CD4-positive, alpha-beta T cell treated with Interleukin-15 for 4 hours (primary cell): Measurements from ENCODE around the gene ASTN2.
A peak's percentile ranks its signal among the peaks of the same experiment; 100 is the strongest.

Experiments used
- DNase-seq: peaks from one replicate; pipeline ENCODE4 v3.0.0-alpha.2; 2020; ENCODE audit warnings: low spot score

The ASTN2 gene

DNA sequence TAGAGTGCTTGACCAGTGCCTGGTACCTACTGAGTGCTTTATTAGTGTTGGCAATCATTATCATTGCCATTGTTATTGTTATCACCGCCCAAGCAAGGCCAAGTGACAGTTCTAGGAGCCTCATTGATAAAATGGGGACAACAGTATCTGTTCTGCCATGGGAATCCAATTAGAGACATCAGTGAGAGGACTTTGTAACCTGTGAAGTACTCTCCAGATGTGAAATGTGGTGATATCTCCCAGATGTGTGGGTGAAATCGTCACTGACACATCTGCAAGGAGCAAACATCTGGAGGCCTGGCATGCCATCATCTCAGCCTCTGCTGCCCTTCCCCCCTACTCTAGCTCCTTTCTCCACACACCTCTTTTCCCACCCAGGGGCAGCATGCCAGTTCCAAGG, 1000.5 kb downstream of the ASTN2 start:
- no peak for DNase-seq

DNA sequence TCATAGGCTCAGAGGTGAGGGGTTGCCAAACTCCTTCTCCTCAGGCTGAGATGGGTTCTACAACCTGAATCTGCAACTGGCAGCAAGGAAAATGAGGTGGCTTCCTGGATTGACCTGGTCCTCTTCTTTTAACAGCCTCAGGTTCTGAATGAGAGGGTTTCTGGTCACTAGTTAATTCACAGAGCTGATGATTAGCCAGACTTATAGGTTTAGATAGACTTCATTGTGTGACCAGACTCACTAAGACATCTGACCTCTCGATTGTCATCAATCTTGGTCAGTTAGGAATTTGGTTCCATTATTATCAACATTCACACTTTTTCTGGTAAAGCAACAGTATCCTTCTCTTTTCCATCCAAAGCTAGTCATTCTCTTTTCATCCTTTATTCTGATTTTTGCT, 1003.4 kb downstream of the ASTN2 start:
- no peak for DNase-seq

DNA sequence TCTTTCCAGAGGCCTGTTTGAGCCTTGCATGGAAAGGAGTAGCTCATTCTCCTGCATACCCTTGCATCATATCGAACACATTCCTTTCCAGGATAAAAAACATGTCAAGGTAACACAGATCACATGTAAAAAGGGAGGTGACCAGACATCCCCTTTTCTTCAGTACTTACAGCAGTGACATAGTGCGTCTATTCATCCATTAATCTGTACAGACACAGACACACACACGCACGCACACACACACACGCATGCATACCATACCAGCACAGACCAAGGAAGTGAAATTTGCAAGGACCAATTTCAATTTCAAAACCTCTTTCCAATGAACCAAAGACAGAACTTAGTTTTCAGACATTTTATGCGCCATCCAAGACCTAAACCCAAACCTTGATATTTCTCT, 1005.2 kb downstream of the ASTN2 start:
- no peak for DNase-seq

DNA sequence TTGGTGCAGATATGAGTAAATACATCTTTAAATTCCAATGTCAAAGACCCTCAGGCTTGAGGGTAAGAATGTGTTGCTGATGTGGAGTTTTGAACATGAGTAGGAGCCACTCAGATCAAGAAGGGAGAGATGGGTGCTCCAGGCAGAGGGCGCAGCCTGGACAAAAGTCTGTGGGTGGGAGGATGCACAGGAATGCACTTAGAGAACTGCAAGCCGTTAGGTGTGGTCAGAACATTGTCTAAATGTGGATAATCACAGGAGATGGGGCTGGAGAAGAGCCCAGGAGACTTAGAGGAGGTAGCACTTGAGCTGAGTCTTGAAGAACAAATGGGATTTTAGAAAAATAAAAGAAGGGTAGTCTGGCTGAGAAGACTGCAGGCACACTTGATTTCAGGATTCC, 1005.7 kb downstream of the ASTN2 start:
- DNase-seq = no peak

DNA sequence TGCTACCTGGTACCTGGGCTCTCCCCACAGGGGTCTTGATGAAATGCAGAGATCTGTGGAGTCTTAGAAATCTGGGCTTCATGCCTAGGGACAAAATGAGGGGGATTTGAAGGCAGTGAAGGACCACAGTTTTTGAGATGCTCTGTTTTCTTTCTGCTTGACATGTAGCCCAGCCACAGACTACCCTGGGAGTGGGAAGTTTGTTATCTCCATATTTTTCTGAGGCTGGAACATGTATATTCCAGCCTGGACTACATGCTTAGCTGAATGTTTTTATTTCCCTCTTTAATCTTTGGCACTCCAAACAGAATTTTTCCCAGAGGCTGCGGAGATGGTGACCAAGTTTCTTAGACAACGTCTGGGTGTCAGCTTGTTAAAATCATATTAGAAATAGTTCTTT, 1008.4 kb downstream of the ASTN2 start:
- DNase-seq = no peak

DNA sequence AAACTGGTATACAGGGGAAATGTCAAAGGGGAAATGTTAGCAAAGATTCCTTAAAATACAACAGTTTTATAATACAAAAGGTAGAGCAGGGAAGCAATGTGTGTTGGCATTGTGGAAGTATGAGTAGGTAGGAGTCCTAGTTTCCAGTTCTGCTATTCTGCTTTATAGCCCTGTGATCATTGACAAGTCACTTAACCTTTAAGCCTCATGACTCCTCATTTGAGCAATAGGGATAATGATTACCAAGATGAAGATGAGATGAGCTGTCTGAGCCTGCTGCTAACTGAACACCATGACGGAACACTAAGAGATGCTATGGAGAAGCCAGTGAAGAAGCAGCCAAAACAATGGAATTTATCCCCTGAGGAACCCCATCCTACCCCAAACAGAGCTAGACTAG, 1009.5 kb downstream of the ASTN2 start:
- no peak for DNase-seq

DNA sequence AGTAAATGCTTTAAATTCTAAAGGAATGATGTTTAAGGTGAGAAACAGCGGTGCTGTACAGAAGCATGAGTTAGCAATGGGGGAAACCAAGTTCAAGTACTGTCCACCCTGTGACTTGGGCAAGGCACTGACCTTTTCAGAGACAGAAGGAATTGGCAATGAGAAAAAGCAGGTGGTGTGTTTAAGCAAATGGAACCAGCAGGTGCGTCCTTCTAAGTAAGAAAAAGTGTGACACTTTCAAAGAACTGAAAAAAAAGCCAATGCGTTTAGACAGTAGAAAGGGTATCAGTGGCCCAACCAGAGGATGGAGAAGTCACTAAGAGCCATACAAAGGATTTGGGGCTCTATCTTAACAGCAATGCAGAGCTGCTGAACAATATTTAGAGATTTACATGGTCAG, 1010.6 kb downstream of the ASTN2 start:
- no peak for DNase-seq

DNA sequence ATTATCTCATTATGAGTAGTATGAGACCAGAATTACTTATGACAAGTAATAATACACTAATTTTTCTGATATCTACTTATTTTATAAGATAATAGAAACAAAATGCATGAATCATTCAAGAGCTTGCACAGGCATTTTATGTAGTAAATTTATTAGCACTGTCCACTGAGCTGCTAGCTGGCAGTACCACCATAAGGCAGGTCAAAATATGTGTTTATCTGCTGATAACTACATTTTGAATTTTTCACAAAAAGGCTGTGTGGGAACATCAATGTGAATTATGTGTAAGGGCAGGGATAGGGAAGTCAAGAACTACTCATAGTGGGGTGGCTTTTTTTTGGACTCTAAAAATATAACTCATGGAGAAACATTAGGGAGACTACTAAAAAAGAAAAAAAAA, 1011.7 kb downstream of the ASTN2 start:
- no peak for DNase-seq

DNA sequence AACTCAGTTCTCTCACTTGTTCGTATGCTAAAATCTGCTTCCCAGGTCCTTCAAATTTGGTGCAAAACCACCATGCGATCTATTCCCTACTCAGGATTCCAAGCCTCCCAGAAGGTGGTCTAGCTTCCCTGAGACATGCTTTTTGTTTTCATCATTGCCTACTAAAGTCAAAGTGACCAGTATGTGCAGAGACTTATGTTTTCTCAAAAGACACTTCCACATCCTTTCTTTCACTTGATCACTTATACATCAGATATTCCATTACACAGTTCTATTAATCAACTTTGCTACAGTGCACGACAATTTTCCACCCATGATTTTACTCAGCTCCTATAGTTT, 1019.2 kb downstream of the ASTN2 start:
- no peak for DNase-seq

DNA sequence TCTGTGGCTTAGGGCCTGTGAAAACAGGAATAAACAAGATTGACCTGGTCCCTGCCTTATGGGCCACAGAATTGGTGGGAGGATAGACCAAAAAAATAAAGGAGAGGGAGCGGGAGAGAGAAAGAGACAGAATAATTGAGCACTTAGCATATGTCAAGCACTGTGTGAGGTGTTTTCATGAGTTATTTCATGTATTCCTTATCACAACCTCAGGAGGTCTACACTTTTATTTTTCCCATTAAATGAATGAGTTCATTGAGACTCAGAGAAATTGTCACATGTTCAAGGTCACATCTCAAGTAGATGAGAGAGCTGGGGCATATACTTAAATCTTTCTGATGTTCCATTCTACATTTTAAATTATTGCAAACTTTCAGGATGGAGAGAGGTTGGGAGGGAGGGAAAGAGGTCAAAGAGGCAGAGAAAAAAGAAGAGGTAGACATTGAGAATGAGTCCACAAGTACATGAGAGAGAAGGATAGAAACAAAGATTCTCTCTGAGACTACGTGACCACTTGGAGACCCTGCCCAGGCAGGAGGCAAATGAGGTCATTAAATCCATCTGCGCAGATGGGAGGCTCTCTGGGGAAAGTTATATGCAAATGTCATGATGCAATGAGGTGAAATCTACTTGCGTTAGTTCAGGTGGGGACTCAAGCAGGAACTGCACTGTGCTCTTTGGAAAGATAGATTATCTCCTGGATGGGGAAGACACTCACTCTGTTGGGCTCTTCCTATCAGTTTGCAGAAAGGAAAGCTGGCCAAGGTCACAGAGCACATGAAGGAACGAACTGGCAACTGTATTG, 1019.8 kb downstream of the ASTN2 start:
- no peak for DNase-seq

DNA sequence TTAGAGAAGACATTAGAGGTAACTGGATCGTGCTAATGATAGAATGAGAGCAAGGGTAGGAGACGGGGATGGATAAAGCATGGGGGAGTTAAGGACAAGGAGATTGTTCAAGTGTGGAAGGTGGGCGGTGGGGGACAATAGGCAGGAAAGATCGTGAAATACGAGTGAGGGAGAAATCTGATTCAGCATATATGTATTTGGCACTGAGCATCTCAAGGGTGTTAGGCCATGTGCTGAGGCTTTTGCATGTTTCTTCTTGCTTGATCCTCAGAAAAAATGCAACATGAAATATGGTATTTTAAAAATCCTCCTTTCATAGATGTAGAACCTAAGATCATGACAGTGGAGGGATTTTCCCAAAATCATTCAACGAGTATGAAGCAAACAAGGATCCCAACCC, 1020.8 kb downstream of the ASTN2 start:
- DNase-seq = no peak

DNA sequence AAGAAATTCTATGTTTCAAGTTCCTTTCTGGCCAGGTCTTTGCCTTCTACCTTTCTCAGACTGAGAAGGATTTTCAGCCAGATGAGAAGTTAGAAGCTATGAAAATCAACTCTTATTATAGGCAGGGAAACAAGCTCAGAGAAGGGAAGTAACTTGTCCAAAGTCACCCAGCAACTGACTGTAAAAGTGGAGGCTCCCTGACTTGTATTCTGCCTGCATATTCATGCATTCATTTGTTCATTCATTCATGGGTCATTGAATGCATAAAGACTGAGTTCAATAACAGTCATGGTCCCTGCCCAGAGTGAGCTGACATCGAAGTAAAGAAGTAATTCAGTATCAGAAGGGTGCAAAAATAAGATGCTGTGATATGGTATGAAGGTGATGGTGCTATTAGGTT, 1021.7 kb downstream of the ASTN2 start:
- DNase-seq = no peak

DNA sequence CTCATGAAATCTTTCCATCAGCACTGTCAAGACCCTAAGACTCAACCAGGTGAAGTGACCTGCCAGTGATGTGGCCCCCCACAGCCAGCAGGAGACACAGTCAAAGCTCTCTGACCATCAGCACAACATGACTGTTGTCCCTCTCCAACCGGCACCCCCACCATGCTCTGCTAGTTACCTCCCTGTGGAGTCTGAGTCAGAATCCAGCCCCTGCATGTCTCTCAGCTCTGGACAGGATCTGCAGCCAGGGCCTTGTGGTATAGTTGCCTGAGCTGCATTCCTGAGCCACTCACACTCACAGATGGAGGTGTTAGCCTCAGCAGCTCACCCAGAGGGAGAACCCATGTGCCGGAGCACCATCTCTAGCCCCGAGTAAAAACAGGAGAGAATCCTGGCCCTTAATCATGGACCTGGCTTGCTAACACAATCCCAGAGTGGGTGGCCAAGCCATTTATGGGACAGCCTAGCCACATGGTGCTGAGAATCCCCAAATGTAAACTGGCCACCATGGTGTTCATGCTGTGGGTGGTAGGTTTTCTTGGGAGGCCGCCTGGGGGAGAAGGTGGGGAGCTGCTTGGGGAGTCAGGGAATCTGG, 1023.5 kb downstream of the ASTN2 start:
- DNase-seq = no peak

DNA sequence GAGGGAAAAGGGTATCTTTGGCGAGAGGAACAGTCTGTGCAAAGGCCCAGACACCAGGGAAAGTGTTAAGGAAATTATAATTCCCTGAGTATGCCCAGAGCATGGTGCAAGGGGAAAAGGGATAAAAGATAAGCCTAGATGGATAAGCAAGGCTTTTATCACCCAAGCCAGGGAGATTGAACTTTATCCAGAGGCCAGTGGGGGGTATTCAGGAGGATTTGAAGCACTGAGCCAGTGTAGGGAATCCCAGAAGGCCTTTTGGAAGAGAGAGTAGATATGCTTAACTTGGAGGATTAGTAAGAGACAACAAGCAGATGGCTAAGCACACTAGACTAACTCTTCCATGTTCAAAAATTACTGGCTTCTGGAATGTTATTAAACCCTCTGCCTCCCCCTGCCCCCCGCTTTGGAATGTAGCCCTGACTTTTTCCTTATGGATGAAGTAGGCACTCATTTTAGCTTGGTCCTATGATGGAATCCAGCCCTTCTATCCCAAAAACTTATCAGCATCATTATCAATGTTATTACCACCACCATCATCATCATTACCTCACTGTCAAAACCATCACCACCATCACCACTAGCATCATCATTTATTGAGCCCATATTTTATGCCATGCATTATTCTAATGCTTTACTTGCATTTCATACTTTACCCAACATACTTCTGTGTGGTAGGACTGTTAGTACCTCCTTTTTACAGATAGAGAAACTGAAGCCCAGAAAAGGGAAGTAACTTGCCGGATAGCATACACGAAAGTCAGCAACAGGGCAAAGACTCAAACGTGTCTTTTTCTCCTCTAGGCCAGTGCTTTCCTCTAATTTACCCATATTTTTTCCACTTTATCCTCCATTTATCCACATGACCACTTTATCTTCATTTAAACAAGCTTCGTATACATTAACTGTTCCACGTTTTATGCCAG, 1024.3 kb downstream of the ASTN2 start:
- DNase-seq = peak; percentile 1

DNA sequence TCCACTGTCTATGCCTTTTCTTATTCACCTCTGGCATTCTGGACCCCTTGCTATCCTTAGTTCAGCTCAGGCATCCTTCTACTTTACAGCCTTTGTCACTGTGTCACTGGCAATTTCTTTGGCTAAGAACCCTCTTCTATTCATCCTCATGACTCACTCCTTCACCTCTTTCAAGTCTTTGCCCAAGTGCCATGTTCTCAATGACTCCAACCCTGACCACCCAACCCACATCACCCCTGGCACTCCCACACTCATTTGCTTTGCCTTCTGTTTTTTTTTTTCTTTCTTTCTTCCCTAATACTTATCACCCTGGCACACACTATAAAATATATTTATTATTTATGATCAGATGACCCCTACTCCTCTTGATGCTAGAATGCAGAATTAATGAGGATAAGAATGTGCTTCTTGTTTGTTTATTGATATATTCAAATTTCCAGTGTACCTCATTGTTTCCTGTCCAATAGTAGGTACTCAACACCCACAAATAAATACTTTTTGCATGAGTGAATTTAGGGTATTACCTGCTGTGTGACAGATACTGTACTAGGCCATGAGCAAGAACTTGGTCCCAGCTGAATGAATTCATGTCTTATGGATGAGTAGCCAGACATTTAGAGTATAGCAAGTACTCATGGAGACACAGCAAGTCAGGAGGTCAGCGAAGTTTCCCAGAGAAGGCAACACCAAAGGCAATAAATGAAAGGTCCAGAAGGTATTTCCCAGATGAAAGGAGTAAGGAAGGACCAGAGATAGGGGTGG, 1025.1 kb downstream of the ASTN2 start:
- DNase-seq = no peak

DNA sequence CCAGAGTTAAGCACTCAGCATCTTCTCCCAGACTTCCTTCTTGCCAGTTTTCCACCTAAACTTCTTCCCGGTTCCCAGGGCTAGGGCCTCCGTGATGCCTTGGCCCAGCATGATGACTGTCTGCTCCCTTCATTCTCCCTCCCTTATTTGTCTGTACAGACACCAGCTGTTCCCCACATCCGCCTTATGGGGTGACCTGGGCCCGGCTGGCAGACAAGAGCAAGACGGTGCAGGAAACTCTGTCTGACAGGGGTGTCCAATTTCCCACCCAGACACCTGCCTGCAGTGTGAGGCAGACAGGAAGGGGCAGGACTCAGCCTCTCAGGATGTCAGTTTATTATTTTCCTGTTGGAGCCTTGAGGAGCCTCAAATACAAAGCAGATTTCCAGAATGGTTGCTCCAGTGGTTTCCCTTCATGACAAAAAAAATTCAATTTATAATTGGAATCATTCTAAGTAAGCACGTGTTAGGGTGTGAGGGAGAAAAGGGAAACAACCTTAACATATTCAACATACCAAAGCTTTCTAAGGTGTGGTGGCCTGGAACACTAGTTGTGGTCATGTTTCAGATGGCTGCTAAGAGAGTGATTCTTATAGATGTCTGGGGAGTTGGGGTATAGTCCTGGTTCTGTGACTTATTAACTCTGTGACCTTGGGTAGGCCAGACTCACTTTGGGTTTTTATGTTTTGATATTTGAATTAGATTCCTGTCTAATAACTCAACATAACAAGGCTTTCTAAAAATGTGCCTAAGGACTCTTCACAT, 1026.7 kb downstream of the ASTN2 start:
- no peak for DNase-seq

DNA sequence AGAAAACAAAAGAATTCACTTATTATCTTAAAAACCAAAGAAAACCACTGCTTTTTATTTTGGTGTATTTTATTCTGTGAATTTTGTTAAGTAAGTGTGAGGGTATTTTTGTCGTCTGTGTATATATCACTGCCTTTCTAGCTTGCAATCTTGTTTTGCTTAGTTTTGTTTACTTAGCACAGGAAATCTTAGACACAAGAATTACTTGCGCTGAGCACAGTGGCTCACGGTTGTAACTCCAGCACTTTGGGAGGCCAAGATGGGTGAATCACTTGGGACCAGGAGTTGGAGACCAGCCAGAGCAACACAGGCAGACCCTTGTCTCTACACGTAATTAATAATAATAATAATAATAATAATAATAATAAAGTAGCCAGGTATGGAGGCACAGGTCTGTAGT, 1030.9 kb downstream of the ASTN2 start:
- no peak for DNase-seq

DNA sequence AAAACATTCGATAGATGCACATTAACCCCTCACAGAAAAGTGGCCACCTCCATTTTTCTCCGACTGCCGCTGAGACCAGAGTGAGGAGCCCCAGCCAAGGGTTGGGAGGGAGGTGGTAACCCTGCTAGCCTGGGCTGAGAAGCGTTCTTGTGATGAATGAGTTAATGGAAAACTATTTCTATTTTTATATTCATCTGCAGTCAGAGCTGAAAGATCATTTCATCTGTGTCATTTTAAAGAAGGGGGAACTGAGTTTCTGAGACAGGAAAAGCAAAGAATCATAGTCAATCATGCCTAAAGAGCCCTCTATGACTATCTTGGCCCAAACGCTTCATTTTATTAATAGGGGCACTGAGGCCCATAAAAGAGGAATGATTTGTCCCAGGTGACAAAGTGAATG, 1031.7 kb downstream of the ASTN2 start:
- DNase-seq = no peak

DNA sequence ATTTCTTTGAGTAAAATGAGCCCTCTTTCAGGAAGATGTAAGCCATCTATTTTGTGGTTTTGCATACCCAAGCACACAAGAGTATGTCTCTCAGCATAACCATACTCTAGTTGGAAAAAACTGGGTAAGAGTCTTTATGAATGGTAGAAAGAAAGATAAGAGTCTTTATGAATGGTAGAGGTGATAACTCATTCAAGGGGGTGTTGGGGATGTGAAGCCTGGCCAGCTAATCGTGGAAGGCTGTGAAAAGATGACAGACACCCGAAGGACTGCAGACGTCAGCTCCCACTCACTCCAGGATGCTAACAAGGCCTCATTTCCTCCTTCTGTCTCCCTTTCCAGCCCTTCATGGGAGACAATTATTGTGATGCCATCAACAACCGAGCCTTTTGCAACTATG, 1032.8 kb downstream of the ASTN2 start:
- DNase-seq = no peak

DNA sequence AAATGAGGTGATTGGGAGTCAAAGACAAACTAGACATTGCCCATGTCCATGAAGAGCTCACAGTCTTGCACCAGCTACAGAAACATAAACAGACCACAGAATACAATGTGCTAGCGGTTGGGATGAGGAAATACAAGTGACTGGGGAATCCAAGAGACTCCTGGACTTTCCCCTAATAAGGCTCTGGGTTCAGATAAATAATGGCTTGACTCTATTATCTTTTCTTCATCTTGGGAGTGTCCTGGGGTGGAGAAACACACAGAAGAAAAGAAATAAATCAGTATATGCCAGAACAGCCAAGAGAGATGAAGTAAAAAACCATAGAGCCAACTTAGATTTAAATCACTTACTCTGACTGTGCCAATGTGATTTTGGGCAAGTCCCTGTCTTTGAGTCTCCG, 1033.5 kb downstream of the ASTN2 start:
- no peak for DNase-seq

DNA sequence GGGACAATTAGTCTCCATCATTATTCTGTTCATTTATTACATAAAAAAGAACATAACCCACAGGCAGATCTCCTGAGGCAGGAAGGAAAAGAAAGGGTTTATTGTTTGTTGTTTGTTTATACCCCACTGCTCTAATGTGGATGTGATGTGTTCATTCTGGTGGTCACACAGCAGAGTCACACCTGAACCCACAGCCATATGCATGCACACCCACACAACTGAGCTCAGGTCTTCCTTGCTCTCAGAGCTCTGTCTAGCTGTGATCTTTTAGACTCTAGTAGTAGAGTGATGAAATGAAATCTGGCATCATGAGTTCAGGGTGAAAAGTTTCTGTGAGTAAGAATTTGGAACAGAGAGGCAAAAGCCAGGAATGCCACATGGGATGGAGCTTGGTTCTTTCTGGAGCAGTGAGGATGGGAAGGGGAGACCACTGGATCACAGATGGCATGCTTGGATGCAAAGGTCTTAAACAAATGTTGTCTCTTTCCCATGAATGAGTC, 1034.3 kb downstream of the ASTN2 start:
- no peak for DNase-seq
